HG02981 (cell line): ENCODE data around the gene ARL4A.
"Not testable (repeated sequence)": the region's sequence is repeated elsewhere in the genome, so short reads cannot be mapped to it uniquely, and the experiment has no call there.

Source experiments
- ATAC-seq: cut with Tn5 transposase; IDR thresholded peaks from one replicate; pipeline ENCODE4 v1.9.1; 2021; ENCODE audit warnings: mild to moderate bottlenecking, moderate library complexity; ENCODE audit not compliant: unreplicated experiment

Gene ARL4A

GRCh38 chr7:12686891-12687717 is at the start of gene ARL4A:
ARL4A (plus strand) TSS chr7:12687633; CDS start chr7:12688255, 622 bp downstream.
- peak; percentile 66 for ATAC-seq

- ATAC-seq, result no peak
These were observed 49.4 kb upstream of the ARL4A start for GRCh38 chr7:12637819-12638592.

GRCh38 chr7:12638851-12639456 is 48.5 kb upstream of the ARL4A start:
- peak; percentile 40 for ATAC-seq

GRCh38 chr7:12640299-12641096 is 46.9 kb upstream of the ARL4A start:
- ATAC-seq, result no peak

GRCh38 chr7:12641196-12641595 is 46.2 kb upstream of the ARL4A start:
- ATAC-seq, result no peak

- no peak for ATAC-seq
These were observed 44.9 kb upstream of the ARL4A start for GRCh38 chr7:12642508-12642907.

GRCh38 chr7:12643001-12643643 is 44.3 kb upstream of the ARL4A start:
- ATAC-seq, result no peak

GRCh38 chr7:12643644-12644043 is 43.8 kb upstream of the ARL4A start:
- no peak for ATAC-seq

GRCh38 chr7:12645212-12645611 is 42.2 kb upstream of the ARL4A start:
- ATAC-seq, result not testable (repeated sequence)

- no peak for ATAC-seq
These were observed 41.3 kb upstream of the ARL4A start for GRCh38 chr7:12646139-12646538.

- no peak for ATAC-seq
These were observed 39.8 kb upstream of the ARL4A start for GRCh38 chr7:12647364-12648219.

GRCh38 chr7:12648704-12649261 is 38.6 kb upstream of the ARL4A start:
- no peak for ATAC-seq

GRCh38 chr7:12649348-12649747 is 38.1 kb upstream of the ARL4A start:
- ATAC-seq, result no peak

- ATAC-seq, result no peak
These were observed 37.4 kb upstream of the ARL4A start for GRCh38 chr7:12650080-12650479.

GRCh38 chr7:12653110-12653509 is 34.3 kb upstream of the ARL4A start:
- no peak for ATAC-seq

- ATAC-seq, result no peak
These were observed 33.9 kb upstream of the ARL4A start for GRCh38 chr7:12653518-12653917.

- no peak for ATAC-seq
These were observed 32.3 kb upstream of the ARL4A start for GRCh38 chr7:12655161-12655560.

GRCh38 chr7:12660423-12660822 is 27.0 kb upstream of the ARL4A start:
- ATAC-seq, result not testable (repeated sequence)

- ATAC-seq, result not testable (repeated sequence)
These were observed 26.4 kb upstream of the ARL4A start for GRCh38 chr7:12660986-12661385.
